ENCODE measurements around the gene PHRF1.

The PHRF1 gene

GRCh38 chr11:575996-576768 is at the start of gene PHRF1:
PHRF1 (plus strand) TSS chr11:576470; CDS start chr11:581513, 5,043 bp downstream.
- DNase-seq, result peak; percentile 97

GRCh38 chr11:528166-528814 is 48.0 kb upstream of the PHRF1 start:
- DNase-seq, result no peak

GRCh38 chr11:528815-529727 is 47.2 kb upstream of the PHRF1 start:
- DNase-seq, result peak; percentile 49

GRCh38 chr11:529728-530411 is 46.4 kb upstream of the PHRF1 start:
- no peak for DNase-seq

- no peak for DNase-seq
These were observed 45.1 kb upstream of the PHRF1 start for GRCh38 chr11:530960-531831.

- no peak for DNase-seq
These were observed 44.2 kb upstream of the PHRF1 start for GRCh38 chr11:531919-532526.

- no peak for DNase-seq
These were observed 43.7 kb upstream of the PHRF1 start for GRCh38 chr11:532527-532985.

GRCh38 chr11:532986-533585 is 43.2 kb upstream of the PHRF1 start:
- DNase-seq, result peak; percentile 51

- DNase-seq, result peak; percentile 50
These were observed 42.5 kb upstream of the PHRF1 start for GRCh38 chr11:533586-534395.

GRCh38 chr11:534396-535209 is 41.7 kb upstream of the PHRF1 start:
- DNase-seq, result peak; percentile 69

- no peak for DNase-seq
These were observed 41.1 kb upstream of the PHRF1 start for GRCh38 chr11:535210-535518.

- DNase-seq, result peak; percentile 97
These were observed 40.5 kb upstream of the PHRF1 start, which contains the start of gene HRAS for GRCh38 chr11:535519-536454. HRAS (minus strand) TSS chr11:535576.

GRCh38 chr11:536841-537621 is 39.2 kb upstream of the PHRF1 start, which contains the start of gene LRRC56:
LRRC56 (plus strand) TSS chr11:537527; CDS start chr11:540685, 3,158 bp downstream.
- peak; percentile 99 for DNase-seq

GRCh38 chr11:537622-538430 is 38.4 kb upstream of the PHRF1 start:
- DNase-seq, result no peak

- no peak for DNase-seq
These were observed 37.7 kb upstream of the PHRF1 start for GRCh38 chr11:538431-539051.

Measured in activated CD8-positive, alpha-beta memory T cell treated with anti-CD3 and anti-CD28 coated beads, Interleukin-2, amount 50 U/mL, for 48 hours (primary cell).